ENCODE measurements around the gene CD3D. TPM values are rescaled to one million over a fixed set of nuclear protein-coding genes. Genes with fewer than 3 reads are reported as not detected.
"Not testable (repeated sequence)": the region's sequence is repeated elsewhere in the genome, so short reads cannot be mapped to it uniquely, and the experiment has no call there.

CD3D gene
- total RNA-seq, 6 experiments from 2014 or later: not detected

DNA sequence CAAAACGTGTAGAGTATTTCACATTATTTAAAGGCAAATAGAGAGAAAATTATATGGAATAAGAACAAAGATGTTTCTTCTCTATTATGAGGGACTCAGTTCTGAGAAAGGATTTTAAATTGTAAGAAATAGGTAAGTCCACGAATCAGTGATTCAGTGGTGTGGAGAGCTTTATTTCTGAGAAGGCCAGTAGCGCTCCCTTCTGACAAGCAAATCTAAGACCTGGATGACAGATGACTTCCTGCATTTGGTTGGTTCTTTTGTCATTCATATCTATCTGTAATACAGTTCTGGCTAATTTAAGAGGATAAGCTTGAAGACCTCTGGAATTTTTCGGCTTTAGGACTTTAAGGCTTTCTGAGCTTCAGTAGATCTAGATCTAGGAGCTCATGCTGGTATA lies 31.0 kb downstream of the CD3D start:
- H3K27me3 Mint-ChIP-seq (ENCODE audit: insufficient read depth): peaks cover 37% of the 10 kb centered on the region
- no peak overlapping the region for H3K4me3 Mint-ChIP-seq
- peaks cover 6% of the 10 kb centered on the region for H3K4me1 Mint-ChIP-seq (ENCODE audit: low read depth)
- TF ChIP-seq, protein P1, sequence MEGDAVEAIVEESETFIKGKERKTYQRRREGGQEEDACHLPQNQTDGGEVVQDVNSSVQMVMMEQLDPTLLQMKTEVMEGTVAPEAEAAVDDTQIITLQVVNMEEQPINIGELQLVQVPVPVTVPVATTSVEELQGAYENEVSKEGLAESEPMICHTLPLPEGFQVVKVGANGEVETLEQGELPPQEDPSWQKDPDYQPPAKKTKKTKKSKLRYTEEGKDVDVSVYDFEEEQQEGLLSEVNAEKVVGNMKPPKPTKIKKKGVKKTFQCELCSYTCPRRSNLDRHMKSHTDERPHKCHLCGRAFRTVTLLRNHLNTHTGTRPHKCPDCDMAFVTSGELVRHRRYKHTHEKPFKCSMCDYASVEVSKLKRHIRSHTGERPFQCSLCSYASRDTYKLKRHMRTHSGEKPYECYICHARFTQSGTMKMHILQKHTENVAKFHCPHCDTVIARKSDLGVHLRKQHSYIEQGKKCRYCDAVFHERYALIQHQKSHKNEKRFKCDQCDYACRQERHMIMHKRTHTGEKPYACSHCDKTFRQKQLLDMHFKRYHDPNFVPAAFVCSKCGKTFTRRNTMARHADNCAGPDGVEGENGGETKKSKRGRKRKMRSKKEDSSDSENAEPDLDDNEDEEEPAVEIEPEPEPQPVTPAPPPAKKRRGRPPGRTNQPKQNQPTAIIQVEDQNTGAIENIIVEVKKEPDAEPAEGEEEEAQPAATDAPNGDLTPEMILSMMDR (IDR thresholded peaks at IDR 0.05): no peak
- no peaks in the 10 kb centered on the region for H3K9me3 Mint-ChIP-seq
- H3K36me3 Mint-ChIP-seq (ENCODE audit: low read depth): no peaks in the 10 kb centered on the region
- no peak overlapping the region for H3K27ac Mint-ChIP-seq
- DNase-seq: no peak

DNA sequence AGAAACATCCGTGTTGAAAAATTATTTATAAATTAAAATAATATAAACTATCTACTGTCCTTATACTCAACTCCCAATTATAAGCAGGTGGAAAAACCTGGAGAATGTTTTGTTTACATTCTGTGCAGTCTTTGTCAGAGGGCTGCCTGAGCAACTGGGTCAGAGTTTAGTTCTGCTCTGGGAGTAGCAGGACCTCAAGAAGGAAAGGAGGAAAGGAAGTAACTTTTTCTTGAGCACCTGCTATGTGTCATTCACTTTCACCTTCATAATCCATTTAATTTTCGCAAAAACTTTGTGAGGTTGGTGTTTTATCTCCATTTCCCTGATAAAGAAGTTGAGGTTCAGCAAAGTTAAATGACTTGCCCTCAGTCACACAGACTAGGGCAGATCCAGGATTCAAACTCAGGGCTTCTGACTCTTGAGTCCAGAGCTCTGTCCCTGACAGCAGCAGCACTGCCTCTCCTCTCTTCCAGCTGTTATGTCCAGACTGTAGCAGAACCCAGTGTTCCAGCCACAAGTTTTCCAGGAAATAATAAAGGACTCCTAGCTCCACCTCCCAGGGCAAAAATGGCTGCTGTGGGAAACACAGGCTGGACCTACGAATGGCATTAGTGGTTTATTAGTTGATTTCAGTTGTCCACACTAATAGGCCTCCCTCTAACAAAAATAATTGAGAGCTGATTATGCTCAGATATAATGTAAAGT lies 31.6 kb downstream of the CD3D start:
- Mint-ChIP-seq H3K4me1 (ENCODE audit: low read depth) (peaks cover under 1% of the 10 kb centered on the region; the same call in 1 of the 2 replicates), H3K27ac (no peak overlapping the region), H3K9me3 (no peaks in the 10 kb centered on the region), H3K36me3 (ENCODE audit: low read depth) (no peaks in the 10 kb centered on the region), H3K27me3 (ENCODE audit: insufficient read depth) (peaks cover 40% of the 10 kb centered on the region), H3K4me3 (no peak overlapping the region)
- TF ChIP-seq, protein P1 (IDR thresholded peaks at IDR 0.05): no peak
- no peak for DNase-seq

DNA sequence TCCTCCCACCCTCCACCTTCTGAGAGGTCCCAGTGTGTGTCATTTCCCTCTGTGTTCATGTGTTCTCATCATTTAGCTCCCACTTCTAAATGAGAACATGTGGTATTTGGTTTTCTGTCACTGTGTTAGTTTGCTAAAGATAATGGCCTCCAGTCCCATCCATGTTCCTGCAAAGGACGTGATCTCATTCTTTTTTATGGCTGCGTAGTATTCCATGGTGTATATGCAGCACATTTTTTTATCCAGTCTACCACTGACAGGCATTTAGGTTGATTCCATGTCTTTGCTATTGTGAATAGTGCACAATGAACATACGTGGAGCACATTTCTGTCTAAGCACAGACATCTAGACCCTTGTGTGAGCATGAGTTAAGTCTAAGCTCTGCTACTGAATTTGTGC lies 32.2 kb downstream of the CD3D start:
- H3K27ac Mint-ChIP-seq: no peak overlapping the region
- TF ChIP-seq, protein P1 (IDR thresholded peaks at IDR 0.05): no peak

DNA sequence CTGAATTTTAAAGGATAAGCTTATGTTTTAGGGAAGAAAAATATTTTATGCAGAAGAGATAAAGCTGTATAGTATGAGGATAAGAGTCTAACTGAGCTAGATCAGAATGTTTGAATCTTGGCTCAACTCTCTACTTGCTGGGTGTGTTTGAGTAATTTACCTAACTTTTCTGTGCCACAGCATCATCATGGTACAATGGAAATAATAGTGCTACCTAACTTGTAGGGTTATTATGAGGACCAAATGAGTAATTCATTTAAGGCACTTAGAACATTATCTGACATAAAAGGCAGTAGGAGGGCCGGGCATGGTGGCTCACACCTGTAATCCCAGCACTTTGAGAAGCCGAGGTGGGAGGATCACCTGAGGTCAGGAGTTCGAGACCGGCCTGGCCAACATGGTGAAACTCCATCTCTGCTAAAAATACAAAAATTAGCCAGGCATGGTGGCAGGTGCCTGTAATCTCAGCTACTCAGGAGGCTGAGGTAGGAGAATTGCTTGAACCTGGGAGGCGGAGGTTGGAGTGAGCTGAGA lies 33.4 kb downstream of the CD3D start:
- peaks cover 39% of the 10 kb centered on the region for H3K27me3 Mint-ChIP-seq (ENCODE audit: insufficient read depth)
- not testable (repeated sequence) for H3K9me3 Mint-ChIP-seq; DNase-seq; H3K4me1 Mint-ChIP-seq (ENCODE audit: low read depth); H3K27ac Mint-ChIP-seq; H3K36me3 Mint-ChIP-seq (ENCODE audit: low read depth); H3K4me3 Mint-ChIP-seq

More for the DNA sequence above, 32.2 kb downstream of the CD3D start:
- no peak overlapping the region for H3K4me3 Mint-ChIP-seq
- H3K9me3 Mint-ChIP-seq: no peaks in the 10 kb centered on the region
- DNase-seq: no peak
- no peaks in the 10 kb centered on the region; the same call in 1 of the 2 replicates for H3K4me1 Mint-ChIP-seq (ENCODE audit: low read depth)
- H3K27me3 Mint-ChIP-seq (ENCODE audit: insufficient read depth): peaks cover 40% of the 10 kb centered on the region
- H3K36me3 Mint-ChIP-seq (ENCODE audit: low read depth): no peaks in the 10 kb centered on the region

DNA sequence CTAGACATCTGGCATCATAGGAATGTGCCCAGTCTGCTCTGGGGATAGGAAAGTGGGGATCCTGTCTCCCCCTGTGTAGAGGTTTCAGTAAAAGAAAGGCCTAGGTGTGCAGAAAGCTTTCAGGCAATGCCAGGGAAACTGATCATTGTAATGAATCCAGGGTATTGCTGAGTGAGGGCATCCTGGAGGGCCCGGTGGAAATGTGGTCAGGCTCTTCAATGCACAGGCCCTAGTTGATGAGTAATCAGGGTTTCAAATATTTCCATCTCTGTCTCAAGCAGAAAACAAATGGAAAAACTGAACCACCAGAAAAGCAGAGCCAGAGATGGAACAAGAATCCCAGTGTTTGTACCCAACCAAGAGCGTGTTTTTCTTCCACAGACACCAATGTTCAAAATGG lies 35.9 kb downstream of the CD3D start:
- no peak for DNase-seq
- H3K36me3 Mint-ChIP-seq (ENCODE audit: low read depth): no peaks in the 10 kb centered on the region
- peaks cover 39% of the 10 kb centered on the region for H3K27me3 Mint-ChIP-seq (ENCODE audit: insufficient read depth)
- H3K9me3 Mint-ChIP-seq: no peaks in the 10 kb centered on the region
- TF ChIP-seq, protein P1 (IDR thresholded peaks at IDR 0.05): no peak
- no peak overlapping the region for H3K4me3 Mint-ChIP-seq
- no peaks in the 10 kb centered on the region for H3K4me1 Mint-ChIP-seq (ENCODE audit: low read depth)
- H3K27ac Mint-ChIP-seq: no peak overlapping the region

DNA sequence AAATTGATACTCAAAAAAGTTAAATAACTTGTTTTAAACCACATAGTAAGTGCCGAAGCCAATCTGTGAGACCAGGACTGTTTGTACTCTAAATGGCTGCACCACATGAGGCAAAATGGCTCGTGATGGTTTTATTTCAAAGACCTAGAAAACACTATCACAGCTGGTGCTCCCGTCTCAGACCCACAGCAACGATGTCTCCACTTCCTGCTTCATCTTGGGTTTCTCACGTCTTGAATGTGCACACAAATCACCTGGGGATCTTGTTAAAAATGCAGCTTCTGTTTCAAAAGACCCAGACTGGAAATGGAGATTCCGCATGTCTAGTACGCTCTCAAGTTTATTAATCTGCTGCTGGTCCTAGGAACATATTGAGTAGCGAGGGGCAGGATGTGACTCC lies 36.8 kb downstream of the CD3D start:
- no peak overlapping the region for H3K4me3 Mint-ChIP-seq
- no peak for DNase-seq
- peaks cover 46% of the 10 kb centered on the region for H3K27me3 Mint-ChIP-seq (ENCODE audit: insufficient read depth)
- H3K4me1 Mint-ChIP-seq (ENCODE audit: low read depth): no peaks in the 10 kb centered on the region
- TF ChIP-seq, protein P1 (IDR thresholded peaks at IDR 0.05): no peak
- no peaks in the 10 kb centered on the region for H3K36me3 Mint-ChIP-seq (ENCODE audit: low read depth)
- H3K9me3 Mint-ChIP-seq: no peaks in the 10 kb centered on the region
- H3K27ac Mint-ChIP-seq: no peak overlapping the region

All from HFFc6 (cell line).